MM.1S (cell line): Measurements from ENCODE around the gene PHF19.

Source experiments
- DNase-seq: peaks from one replicate; pipeline ENCODE4 v3.0.0-alpha.2; 2015
- H2AFZ ChIP-seq: fragments of 300-600 bp; sonication (generic); 2 replicates; pipeline ENCODE4 v1.6.0; 2016; ENCODE audit warnings: antibody characterized with exemption, low read length
- H3F3A ChIP-seq: fragments of 300-600 bp; sonication (generic); 2 replicates; pipeline ENCODE4 v1.6.1; 2016; ENCODE audit warnings: mild to moderate bottlenecking, antibody characterized with exemption, low read length, moderate library complexity, mixed read lengths; ENCODE audit not compliant: insufficient read depth
- H3K27ac ChIP-seq: fragments of 300-600 bp; sonication (generic); 2 replicates; pipeline ENCODE4 v1.5.1; 2016; ENCODE audit warnings: mild to moderate bottlenecking, low read length
- H3K27me3 ChIP-seq: fragments of 300-600 bp; sonication (generic); replicated peaks from 2 replicates; pipeline ENCODE4 v1.6.0; 2016; ENCODE audit warnings: low read length; ENCODE audit not compliant: insufficient read depth
- H3K36me3 ChIP-seq: fragments of 300-600 bp; sonication (generic); replicated peaks from 2 replicates; pipeline ENCODE4 v1.6.1; 2016; ENCODE audit warnings: mild to moderate bottlenecking, low read length, mixed read lengths; ENCODE audit not compliant: insufficient read depth
- H3K4me1 ChIP-seq: fragments of 300-600 bp; sonication (generic); 2 replicates; pipeline ENCODE4 v1.6.1; 2016; ENCODE audit warnings: low read length, mixed read lengths
- H3K4me2 ChIP-seq: fragments of 300-600 bp; sonication (generic); 2 replicates; pipeline ENCODE4 v1.6.0; 2016; ENCODE audit warnings: low read depth, low read length
- H3K4me3 ChIP-seq: fragments of 300-600 bp; sonication (generic); 2 replicates; pipeline ENCODE4 v1.5.1; 2016; ENCODE audit warnings: low read length, mixed read lengths
- H3K79me2 ChIP-seq: fragments of 300-600 bp; sonication (generic); 2 replicates; pipeline ENCODE4 v1.6.1; 2016; ENCODE audit warnings: mixed run types, low read length, mixed read lengths
- H3K9ac ChIP-seq: fragments of 300-600 bp; sonication (generic); 2 replicates; pipeline ENCODE4 v1.6.1; 2016; ENCODE audit warnings: low read length, mixed read lengths
- H3K9me2 ChIP-seq: fragments of 300-600 bp; sonication (generic); replicated peaks from 2 replicates; pipeline ENCODE4 v1.6.1; 2016; ENCODE audit warnings: mild to moderate bottlenecking, low read length, mixed read lengths; ENCODE audit not compliant: insufficient read depth
- H3K9me3 ChIP-seq: fragments of 300-600 bp; sonication (generic); replicated peaks from 2 replicates; pipeline ENCODE4 v1.6.1; 2016; ENCODE audit warnings: mild to moderate bottlenecking, low read length, mixed read lengths; ENCODE audit not compliant: insufficient read depth
- H4K20me1 ChIP-seq: fragments of 300-600 bp; sonication (generic); 2 replicates; pipeline ENCODE4 v1.6.1; 2016; ENCODE audit warnings: mild to moderate bottlenecking, low read length, moderate library complexity, mixed read lengths; ENCODE audit not compliant: insufficient read depth
- CTCF ChIP-seq: fragments of 300-600 bp; sonication (generic); IDR thresholded peaks from 2 replicates; pipeline ENCODE4 v1.5.1; 2016; ENCODE audit warnings: antibody characterized with exemption, low read length, mixed read lengths
- EZH2 ChIP-seq: fragments of 300-600 bp; sonication (generic); optimal IDR thresholded peaks from 2 replicates; pipeline ENCODE3; 2017; ENCODE audit warnings: low read depth, mild to moderate bottlenecking, antibody characterized with exemption, low read length, mixed read lengths
- EZH2phosphoT487 ChIP-seq: fragments of 300-600 bp; sonication (generic); IDR thresholded peaks from 2 replicates; pipeline ENCODE4 v1.6.1; 2018; ENCODE audit warnings: antibody characterized with exemption, low read length

PHF19 gene

DNA sequence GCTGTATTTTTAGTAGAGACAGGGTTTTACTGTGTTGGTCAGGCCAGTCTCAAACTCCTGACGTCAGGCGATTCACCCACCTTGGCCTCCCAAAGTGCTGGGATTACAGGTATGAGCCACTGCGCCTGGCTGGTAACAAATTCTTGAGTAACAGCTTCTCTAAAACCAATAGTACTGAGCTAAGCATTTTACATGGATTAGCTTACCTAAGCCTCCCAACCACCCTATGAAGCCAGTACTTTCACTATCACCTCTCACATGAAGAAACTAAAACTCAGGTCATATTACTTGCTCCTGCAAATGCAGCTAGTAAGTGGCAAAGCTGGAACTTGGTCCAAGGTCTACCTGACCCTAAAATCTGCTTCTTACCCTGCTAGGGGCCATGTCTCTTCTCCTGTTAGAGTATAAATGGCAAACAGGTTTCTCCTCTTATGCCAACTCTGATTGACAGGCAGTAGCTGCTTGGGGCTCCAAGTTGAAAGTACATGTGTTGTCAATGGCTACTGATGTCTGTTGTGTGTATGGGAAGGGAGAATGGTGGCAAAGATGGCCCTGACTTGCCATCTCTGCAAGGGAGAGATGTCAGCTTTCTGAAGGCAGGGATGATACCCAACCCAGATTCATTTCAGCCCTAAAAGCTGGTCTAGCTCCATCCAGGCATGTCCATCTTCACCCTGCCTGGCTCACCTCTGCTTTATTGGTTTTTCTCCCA, 4.0 kb downstream of the PHF19 start:
- Histone ChIP-seq H3K9me2 (no peaks in the 10 kb centered on the region), H3K4me2 (peak overlapping the region; percentile 99), H3K9me3 (no peaks in the 10 kb centered on the region), H2AFZ (no peak overlapping the region), H3K4me1 (peaks cover 54% of the 10 kb centered on the region), H3F3A (peaks cover 68% of the 10 kb centered on the region), H3K4me3 (peak overlapping the region; percentile 30; the same call in 1 of the 2 replicates), H3K9ac (peak overlapping the region; percentile 68), H3K79me2 (peaks cover 33% of the 10 kb centered on the region), H3K36me3 (0 out of 2 replicates have a peak, but pooled peaks cover 10% of the 10 kb centered on the region), H3K27me3 (no peaks in the 10 kb centered on the region), H4K20me1 (no peaks in the 10 kb centered on the region), H3K27ac (peak overlapping the region; percentile 97)
- peak; percentile 92 for DNase-seq
- TF ChIP-seq CTCF, result no peak
- no peak for TF ChIP-seq EZH2

- H3K4me2 ChIP-seq, result no peak overlapping the region
- H3K27ac ChIP-seq, result no peak overlapping the region
- H4K20me1 ChIP-seq, result no peaks in the 10 kb centered on the region
- no peak overlapping the region for H3K4me3 ChIP-seq
- no peaks in the 10 kb centered on the region for H3K9me2 ChIP-seq
- no peak overlapping the region for H3K9ac ChIP-seq
- peaks cover 48% of the 10 kb centered on the region for H3F3A ChIP-seq
- H3K36me3 ChIP-seq, result 0 out of 2 replicates have a peak, but pooled peaks cover 7% of the 10 kb centered on the region
- no peak for DNase-seq
- no peaks in the 10 kb centered on the region for H3K9me3 ChIP-seq
- no peaks in the 10 kb centered on the region for H3K27me3 ChIP-seq
- peaks cover 42% of the 10 kb centered on the region for H3K4me1 ChIP-seq
- H3K79me2 ChIP-seq, result peaks cover 26% of the 10 kb centered on the region
- H2AFZ ChIP-seq, result no peak overlapping the region
- TF ChIP-seq CTCF (no peak), EZH2phosphoT487 (no peak), EZH2 (no peak)
Observed at GRCh38 chr9:120870206-120870605, 6.8 kb downstream of the PHF19 start.

- no peak overlapping the region; the same call in 1 of the 2 replicates for H3K27ac ChIP-seq
- DNase-seq, result no peak
- TF ChIP-seq CTCF (no peak), EZH2phosphoT487 (no peak), EZH2 (no peak)
- no peaks in the 10 kb centered on the region for H3K27me3 ChIP-seq
- H4K20me1 ChIP-seq, result no peaks in the 10 kb centered on the region
- H3K9me2 ChIP-seq, result no peaks in the 10 kb centered on the region
- no peak overlapping the region for H3K4me3 ChIP-seq
- no peak overlapping the region; the same call in 1 of the 2 replicates for H3K4me2 ChIP-seq
- H3K9me3 ChIP-seq, result no peaks in the 10 kb centered on the region
- H3K4me1 ChIP-seq, result peaks cover 37% of the 10 kb centered on the region
- 0 out of 2 replicates have a peak, but pooled peaks cover 7% of the 10 kb centered on the region for H3K36me3 ChIP-seq
- H3F3A ChIP-seq, result peaks cover 43% of the 10 kb centered on the region
- H3K9ac ChIP-seq, result no peak overlapping the region
- no peak overlapping the region for H2AFZ ChIP-seq
- peaks cover 21% of the 10 kb centered on the region for H3K79me2 ChIP-seq
Observed at GRCh38 chr9:120869726-120870125, 7.3 kb downstream of the PHF19 start.
